RWPE2 (cell line): ENCODE data around the gene B4GALNT3.
"Not testable (repeated sequence)": the region's sequence is repeated elsewhere in the genome, so short reads cannot be mapped to it uniquely, and the experiment has no call there.

Source experiments
- ATAC-seq: fragments of 200-7000 bp; cut with Tn5 transposase; 3 replicates; pipeline ENCODE4 v1.9.1; 2021; ENCODE audit warnings: low read depth
- DNase-seq: peaks from one replicate; pipeline ENCODE4 v3.0.0-alpha.2; 2020; ENCODE audit warnings: low spot score
- H3K27ac ChIP-seq: fragments of 450-650 bp; 2 replicates; pipeline ENCODE4 v1.5.1; 2017; ENCODE audit warnings: mild to moderate bottlenecking; ENCODE audit not compliant: poor library complexity, severe bottlenecking
- H3K27me3 ChIP-seq: fragments of 250-450 bp; sonication (Bioruptor Pico); 2 replicates; pipeline ENCODE4 v1.5.1; 2021; ENCODE audit warnings: mild to moderate bottlenecking, moderate library complexity; ENCODE audit not compliant: insufficient read depth, poor library complexity, severe bottlenecking
- H3K36me3 ChIP-seq: fragments of 250-450 bp; sonication (Bioruptor Pico); 2 replicates; pipeline ENCODE4 v1.5.1; 2020; ENCODE audit warnings: low read depth, mild to moderate bottlenecking, moderate library complexity
- H3K4me1 ChIP-seq: fragments of 250-450 bp; sonication (Bioruptor Pico); 2 replicates; pipeline ENCODE4 v1.5.1; 2021; ENCODE audit warnings: mild to moderate bottlenecking, moderate library complexity; ENCODE audit not compliant: insufficient read depth, poor library complexity, severe bottlenecking
- H3K4me3 ChIP-seq: fragments of 250-450 bp; sonication (Bioruptor Pico); 2 replicates; pipeline ENCODE4 v1.5.1; 2021; ENCODE audit warnings: mild to moderate bottlenecking, moderate library complexity; ENCODE audit not compliant: severe bottlenecking
- H3K9me3 ChIP-seq: fragments of 250-450 bp; sonication (Bioruptor Pico); 2 replicates; pipeline ENCODE4 v1.5.1; 2021; ENCODE audit warnings: mild to moderate bottlenecking, moderate library complexity; ENCODE audit not compliant: severe bottlenecking
- TF ChIP-seq, protein P1 (sequence below): fragments of 450-650 bp; IDR thresholded peaks from one replicate; pipeline ENCODE4 v1.5.1; 2017; ENCODE audit warnings: mild to moderate bottlenecking, moderate library complexity; ENCODE audit not compliant: poor library complexity, severe bottlenecking

B4GALNT3 gene

GRCh38 chr12:575948-576614, 116.3 kb downstream of the B4GALNT3 start:
- H3K27me3 ChIP-seq, result no peaks in the 10 kb centered on the region
- DNase-seq (peak; percentile 55), ATAC-seq (peak; percentile 50; the same call in 2 of the 3 replicates)
- H3K36me3 ChIP-seq, result no peaks in the 10 kb centered on the region
- no peak overlapping the region for H3K4me3 ChIP-seq
- peak overlapping the region; percentile 47 for H3K27ac ChIP-seq
- H3K9me3 ChIP-seq, result no peaks in the 10 kb centered on the region
- TF ChIP-seq, protein P1, sequence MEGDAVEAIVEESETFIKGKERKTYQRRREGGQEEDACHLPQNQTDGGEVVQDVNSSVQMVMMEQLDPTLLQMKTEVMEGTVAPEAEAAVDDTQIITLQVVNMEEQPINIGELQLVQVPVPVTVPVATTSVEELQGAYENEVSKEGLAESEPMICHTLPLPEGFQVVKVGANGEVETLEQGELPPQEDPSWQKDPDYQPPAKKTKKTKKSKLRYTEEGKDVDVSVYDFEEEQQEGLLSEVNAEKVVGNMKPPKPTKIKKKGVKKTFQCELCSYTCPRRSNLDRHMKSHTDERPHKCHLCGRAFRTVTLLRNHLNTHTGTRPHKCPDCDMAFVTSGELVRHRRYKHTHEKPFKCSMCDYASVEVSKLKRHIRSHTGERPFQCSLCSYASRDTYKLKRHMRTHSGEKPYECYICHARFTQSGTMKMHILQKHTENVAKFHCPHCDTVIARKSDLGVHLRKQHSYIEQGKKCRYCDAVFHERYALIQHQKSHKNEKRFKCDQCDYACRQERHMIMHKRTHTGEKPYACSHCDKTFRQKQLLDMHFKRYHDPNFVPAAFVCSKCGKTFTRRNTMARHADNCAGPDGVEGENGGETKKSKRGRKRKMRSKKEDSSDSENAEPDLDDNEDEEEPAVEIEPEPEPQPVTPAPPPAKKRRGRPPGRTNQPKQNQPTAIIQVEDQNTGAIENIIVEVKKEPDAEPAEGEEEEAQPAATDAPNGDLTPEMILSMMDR, result peak; percentile 88
- peaks cover 32% of the 10 kb centered on the region for H3K4me1 ChIP-seq

GRCh38 chr12:576615-577110, 116.9 kb downstream of the B4GALNT3 start:
- Histone ChIP-seq H3K4me3 (no peak overlapping the region), H3K36me3 (no peaks in the 10 kb centered on the region), H3K4me1 (peaks cover 29% of the 10 kb centered on the region), H3K27ac (no peak overlapping the region), H3K9me3 (no peaks in the 10 kb centered on the region), H3K27me3 (no peaks in the 10 kb centered on the region)
- ATAC-seq (no peak), DNase-seq (no peak)
- TF ChIP-seq, protein P1, result no peak

DNA sequence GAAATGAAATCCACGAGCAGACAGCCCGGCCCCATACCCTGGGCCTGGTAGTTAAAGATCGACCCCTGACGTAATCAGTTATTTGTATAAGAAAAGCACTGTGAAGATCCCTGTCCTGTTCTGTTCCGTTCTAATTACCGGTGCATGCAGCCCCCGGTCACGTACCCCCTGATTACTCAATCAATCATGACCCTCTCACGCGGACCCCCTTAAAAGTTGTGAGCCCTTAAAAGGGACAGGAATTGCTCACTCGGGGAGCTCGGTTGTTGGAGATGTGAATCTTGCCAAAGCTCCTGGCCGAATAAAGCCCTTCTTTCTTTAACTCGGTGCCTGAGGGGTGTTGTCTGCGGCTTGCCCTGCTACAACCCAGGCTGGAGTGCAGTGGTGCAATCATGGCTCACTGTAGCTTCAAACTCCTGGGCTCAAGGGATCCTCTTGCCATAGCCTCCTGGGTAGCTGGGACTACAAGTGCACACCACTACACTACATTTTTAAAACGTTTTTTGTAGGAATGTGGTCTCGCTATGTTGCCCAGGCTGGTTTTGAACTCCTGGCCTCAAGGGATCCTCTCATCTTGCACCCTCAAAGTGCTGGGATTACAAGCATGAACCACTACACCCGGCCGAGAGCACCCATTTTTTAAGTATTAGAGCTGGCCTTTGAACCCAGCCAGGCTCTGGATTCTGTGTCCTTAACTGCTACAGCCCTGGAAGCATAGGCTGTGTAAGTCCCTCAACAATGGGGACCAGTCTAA, 118.4 kb downstream of the B4GALNT3 start:
- not testable (repeated sequence) for H3K4me3 ChIP-seq, H3K27ac ChIP-seq, H3K36me3 ChIP-seq, ATAC-seq, DNase-seq, H3K27me3 ChIP-seq, H3K9me3 ChIP-seq
- peaks cover 27% of the 10 kb centered on the region for H3K4me1 ChIP-seq

DNA sequence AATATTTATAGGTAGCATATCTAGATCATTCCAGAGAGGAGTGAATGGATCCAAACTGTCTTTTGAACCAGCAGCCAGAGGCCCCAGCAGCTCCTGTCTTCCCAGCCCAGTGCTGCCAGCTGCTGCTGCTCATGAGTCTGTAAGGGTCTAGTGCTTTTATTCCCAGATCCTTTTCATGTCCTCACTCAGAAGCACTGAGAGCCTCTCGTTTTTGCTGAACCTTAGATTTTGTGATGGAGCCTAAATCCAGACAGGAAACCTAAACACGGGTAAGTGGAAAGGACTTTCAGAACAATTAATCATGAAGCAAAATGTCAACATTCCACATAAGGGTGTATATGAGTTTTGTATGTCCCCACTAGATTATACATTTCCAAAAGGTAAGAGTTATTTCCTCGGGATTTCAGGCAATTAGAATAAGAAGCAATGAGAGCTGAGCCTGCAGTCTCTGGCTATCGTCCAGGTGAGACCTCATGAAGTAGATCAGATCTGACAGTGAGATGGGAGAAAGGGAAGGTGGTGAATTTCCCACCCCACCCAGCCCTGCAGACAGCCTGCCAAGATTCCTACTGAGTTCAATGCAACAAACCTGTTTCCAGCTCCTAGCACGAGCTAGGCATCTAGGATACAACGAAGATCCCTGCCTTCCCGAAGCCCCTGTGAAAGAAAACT, 119.1 kb downstream of the B4GALNT3 start:
- ATAC-seq (no peak), DNase-seq (no peak)
- Histone ChIP-seq H3K4me1 (peaks cover 27% of the 10 kb centered on the region), H3K4me3 (no peak overlapping the region), H3K27me3 (no peaks in the 10 kb centered on the region), H3K27ac (no peak overlapping the region), H3K36me3 (no peaks in the 10 kb centered on the region), H3K9me3 (no peaks in the 10 kb centered on the region)
- TF ChIP-seq, protein P1, result no peak

- Histone ChIP-seq H3K4me1 (peaks cover 27% of the 10 kb centered on the region), H3K27me3 (no peaks in the 10 kb centered on the region), H3K36me3 (no peaks in the 10 kb centered on the region), H3K4me3 (no peak overlapping the region), H3K9me3 (no peaks in the 10 kb centered on the region), H3K27ac (no peak overlapping the region)
- TF ChIP-seq, protein P1, result no peak
- DNase-seq, result no peak
- ATAC-seq, result no peak
Observed at GRCh38 chr12:579420-580110, 119.8 kb downstream of the B4GALNT3 start.
